Measurements from ENCODE around the gene TNFRSF4.

- TF ChIP-seq CTCF (conservative IDR thresholded peaks at IDR 0.05 in 1 of 2, IDR thresholded peaks at IDR 0.05 in 1 of 2; ENCODE audit: extremely low read depth in 1 of 2, insufficient read depth in 1 of 2, low read depth in 1 of 2, low read length in 2 of 2) (no peak), EZH2 (IDR thresholded peaks at IDR 0.05; ENCODE audit: borderline replicate concordance, low read length) (no peak)
Observed at GRCh38 chr1:1161683-1162079, 52.3 kb downstream of the TNFRSF4 start.
